HUDEP-2 (cell line): ENCODE data around the gene EMID1.
"Not testable (repeated sequence)": the region's sequence is repeated elsewhere in the genome, so short reads cannot be mapped to it uniquely, and the experiment has no call there.

ENCODE experiments used
- DNase-seq, 76 experiments: peaks; one replicate each; lab custom pipeline; 2025; ENCODE audit not compliant: unreplicated experiment in 76 of 76; lab: John Stamatoyannopoulos, UW

Gene EMID1

DNA sequence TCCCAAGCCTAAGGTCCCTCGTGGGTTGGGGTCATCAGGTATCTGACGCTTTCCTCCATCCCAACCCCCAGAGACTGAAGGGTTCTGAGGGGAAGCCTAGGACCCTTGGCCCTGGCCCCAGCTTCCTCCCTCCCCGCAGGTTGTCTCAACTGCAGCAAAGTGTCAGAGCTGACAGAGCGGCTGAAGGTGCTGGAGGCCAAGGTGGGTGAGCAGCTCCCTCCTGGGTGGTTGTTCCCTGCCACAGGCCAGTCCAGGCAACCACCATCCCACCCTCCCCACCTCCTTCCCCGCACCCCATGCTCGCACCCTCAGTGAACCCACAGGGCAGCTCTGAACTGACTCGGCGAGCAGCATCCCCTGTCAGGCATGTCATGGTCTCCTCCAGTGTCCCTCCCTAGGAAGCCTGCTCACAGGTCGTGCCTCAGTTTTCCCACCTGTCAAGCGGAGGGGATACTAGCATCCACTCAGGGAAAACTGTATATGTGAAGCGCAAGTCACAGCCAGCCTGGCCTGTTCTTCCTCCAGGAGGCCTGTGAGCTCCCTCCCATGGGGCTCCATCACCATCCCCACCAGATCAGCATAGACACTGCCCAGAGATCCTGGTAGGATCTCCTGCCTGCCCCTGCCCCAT, 20.8 kb downstream of the EMID1 start:
- no peak for DNase-seq

DNA sequence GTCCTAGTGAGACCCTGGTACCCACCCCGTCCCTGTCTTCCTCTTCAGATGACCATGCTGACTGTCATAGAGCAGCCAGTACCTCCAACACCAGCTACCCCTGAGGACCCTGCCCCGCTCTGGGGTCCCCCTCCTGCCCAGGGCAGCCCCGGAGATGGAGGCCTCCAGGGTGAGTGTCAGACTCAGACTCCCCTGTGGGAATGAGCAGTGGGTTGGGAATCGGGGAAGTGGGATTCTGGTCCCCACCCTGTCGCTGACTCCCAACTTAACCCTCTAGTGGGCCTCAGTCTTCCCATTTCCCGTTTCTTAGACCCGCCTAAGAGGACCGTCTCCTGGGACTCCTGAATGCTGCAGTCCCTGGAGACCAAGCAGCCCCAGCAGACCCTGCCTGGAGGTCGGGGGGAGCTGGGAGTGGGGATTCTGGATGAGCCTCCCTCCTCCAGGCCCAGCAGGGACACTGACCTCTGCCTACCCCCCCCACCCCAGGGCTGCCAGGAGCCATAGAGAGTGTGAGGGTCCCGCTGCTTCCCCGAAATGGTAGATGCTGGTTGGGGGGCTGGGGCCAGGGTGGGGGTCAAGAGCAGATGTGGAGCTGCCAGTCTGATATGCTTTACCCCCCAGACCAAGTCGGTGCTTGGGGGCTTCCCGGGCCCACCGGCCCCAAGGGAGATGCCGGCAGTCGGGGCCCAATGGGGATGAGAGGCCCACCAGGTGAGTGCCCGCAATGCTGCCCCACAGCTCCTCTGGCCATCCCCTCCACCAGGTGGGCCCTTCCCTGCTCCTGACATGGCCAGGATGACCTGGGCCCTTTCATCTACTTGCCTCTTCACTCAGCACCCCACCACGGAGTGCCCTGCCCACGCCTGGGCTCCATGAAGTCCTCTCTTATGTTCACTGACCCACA, 25.5 kb downstream of the EMID1 start:
- DNase-seq: no peak

DNA sequence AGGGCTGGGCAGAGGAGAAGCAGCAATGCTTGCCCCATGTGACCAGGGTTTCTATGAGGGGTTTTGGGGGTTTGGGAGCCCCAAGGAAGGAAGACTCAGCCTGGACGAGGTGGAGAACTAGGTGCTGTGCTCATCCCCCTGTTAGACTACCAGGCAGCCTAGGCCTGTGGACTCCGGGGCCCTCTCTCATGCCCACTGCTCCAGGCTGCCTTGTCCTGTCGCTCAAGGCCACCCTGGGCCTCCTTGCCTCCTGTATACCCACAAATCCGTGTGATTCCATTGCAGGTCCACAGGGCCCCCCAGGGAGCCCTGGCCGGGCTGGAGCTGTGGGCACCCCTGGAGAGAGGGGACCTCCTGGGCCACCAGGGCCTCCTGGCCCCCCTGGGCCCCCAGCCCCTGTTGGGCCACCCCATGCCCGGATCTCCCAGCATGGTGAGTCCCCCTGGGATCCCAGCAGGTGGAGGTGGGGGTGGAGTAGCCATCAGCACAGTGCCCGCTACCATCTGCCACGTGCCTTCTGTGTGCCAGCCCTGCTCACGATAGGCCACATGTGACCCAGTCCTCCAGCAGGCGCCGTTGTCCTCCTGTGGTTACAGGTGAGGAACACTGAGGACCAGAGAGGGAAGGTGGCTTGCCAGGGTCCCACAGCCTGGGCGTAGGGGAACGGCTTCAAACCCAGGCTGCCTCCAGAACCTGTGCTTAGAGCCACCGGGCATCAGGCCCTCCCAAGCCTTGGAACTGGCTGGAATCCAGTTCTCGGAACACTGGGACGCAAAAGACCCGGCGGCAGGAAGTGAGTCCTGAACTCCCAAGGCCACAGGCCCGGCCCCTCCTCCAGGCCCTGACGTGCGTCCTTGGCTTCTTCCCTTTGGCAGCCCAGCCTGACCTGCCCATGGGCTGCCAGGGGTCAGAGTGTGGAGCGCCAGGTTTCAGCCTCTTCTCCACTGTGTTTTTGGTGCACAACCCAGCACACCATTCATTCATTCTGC, 26.6 kb downstream of the EMID1 start:
- DNase-seq: no peak

DNA sequence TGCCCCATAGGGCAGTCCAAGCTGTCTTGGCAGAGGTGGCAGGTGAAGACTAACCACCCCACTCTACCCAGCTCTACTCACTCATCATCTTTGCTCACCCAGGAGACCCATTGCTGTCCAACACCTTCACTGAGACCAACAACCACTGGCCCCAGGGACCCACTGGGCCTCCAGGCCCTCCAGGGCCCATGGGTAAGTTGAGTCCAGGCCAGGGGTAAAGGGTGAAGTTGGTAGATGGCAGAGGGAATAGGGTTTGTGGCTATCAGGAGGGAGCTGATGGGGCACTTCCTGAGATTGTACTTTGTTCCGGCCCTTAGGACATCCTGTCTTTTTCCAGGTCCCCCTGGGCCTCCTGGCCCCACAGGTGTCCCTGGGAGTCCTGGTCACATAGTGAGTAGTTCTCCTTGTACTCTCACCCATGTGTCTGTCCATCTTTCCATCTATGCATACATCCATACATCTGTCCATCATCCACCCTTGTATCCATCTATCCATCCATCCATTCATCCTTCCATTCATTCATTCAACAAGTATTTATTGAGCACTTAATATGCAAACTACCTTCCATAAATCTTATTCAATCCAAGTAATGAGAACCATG, 27.7 kb downstream of the EMID1 start:
- no peak for DNase-seq

DNA sequence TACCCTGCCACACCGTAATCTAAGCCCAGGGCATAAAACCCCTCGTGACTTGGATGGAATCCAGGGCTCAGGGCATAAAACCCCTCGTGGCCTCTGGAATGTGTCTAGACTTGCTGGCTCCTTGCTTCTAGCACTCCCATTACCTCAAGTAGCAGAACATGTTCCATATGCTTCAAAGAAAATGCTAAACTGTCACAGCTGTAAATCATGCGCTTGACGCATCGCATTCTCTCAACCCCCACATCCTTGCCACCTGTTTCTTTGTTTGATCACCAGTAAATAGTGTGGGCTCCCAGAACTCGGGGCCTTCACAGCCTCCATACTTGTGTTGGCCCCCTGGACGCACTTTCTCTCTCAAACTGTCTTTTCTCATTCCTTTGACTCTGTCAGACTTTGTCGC, 34.8 kb downstream of the EMID1 start:
- not testable (repeated sequence) for DNase-seq

DNA sequence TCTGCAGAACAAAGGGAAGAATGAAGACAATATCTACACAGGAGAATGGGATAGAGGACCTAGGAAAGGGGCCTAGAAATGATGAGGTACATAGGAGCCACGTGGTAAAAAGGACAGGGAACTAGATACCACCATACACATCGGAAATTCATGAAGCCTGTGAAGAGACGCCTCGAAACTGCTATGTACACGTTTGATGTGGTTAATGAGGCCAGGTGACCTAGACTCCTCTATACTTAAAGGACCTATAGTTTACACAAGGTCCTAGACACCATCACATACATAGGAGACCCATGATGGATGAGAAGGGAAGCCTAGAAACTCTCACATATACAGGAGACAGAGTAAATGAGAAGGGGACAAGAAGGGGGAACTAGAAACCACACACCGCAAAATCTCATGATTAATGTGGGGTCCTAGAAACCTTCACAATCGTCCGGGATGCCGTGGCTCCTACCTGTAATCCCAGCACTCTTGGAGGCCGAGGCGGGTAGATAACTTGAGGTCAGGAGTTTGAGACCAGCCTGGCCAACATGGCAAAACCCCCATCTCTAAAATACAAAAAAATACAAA, 38.3 kb downstream of the EMID1 start:
- DNase-seq: no peak

DNA sequence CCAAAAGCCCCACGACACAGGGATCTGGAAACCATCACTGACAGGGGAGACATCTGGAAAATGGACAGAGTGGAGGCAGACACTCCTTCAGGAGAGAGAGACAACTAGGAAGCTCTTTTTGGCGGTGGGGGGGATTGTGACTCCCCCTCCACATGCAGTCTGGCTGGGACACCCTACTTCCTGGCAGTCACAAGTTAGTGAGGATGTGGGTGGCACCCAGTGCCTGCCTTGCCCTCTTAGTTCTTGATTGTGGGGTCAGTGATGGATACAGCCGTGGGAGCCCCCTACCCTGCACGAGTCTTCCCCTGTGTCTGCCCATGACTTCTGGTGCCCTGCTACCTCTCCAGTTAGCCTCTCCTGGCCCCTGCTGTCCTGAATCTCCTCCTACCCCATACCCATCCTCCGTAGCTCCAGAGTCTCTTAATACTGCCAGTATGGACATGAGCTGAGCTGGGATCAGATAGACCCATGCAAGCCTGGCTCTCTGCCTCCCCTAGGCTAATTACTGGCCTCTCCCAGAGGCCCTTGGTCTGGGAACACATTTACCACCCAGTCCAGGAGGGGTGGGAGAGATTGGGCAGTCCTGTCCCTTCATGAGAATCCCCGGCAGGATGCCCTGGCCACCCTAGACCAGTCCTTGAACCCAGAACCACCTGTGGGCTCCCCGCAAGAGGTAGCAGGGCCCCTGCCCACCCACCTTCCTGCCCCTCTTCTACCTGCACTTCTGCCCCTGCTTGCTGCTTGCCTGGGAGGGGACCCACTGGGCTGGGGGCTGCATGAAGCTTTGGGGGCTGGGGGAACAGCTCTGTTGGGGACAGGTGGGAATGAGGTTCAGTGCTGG, 39.3 kb downstream of the EMID1 start:
- DNase-seq: no peak

DNA sequence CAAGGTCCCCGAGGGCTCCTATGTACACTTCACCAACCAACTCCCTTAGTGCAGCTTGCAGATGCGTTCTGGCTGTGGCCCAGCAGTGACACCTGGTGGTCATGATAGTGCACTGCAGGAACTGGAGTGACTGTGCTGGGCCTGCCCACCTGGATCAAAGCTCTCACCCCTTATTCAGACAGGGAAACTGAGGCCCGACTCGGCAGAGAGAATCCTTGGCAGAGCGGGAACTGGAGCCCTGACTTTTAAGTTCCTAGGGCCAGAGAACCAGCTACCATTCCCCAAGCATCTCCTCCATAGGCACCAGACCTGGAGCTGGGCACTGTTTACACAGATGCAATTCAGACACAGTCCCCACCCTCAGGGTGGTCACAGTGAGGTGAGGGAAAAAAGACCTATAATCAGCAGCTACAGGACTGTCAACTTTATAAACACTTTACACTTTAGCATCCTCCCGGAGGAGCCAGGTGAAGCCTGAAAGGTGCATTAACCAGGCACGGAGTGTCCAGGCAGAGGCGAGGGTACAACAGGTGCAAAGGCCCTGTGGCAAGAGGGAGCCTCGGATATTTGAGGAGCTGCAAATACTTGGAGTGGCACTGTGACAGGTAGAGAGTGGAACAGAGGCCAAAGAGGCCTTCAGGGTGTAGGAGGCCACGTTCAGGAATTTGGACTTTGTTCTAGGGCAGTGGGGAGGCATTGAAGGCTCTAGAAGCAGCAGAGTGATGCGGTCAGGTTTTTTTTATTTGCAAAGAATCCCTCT, 40.1 kb downstream of the EMID1 start:
- DNase-seq: peak in 62 of 76 experiments; percentile 5 to 74 (median 53)

DNA sequence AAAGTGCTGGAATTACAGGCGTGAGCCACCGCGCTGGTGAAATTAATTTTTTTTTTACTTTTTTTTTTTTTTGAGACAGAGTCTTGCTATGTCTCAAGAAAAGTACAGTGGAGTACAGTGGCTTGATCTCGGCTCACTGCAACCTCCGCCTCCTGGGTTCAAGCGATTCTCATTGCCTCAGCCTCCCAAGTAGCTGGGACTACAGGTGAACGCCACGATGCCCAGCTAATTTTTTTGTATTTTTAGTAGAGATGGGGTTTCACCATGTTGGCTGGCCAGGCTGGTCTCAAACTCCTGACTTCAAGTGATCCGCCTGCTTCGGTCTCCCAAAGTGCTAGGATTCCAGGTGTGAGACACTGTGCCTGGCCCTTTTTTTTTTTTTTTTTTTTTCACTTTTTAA, 42.2 kb downstream of the EMID1 start:
- not testable (repeated sequence) for DNase-seq

DNA sequence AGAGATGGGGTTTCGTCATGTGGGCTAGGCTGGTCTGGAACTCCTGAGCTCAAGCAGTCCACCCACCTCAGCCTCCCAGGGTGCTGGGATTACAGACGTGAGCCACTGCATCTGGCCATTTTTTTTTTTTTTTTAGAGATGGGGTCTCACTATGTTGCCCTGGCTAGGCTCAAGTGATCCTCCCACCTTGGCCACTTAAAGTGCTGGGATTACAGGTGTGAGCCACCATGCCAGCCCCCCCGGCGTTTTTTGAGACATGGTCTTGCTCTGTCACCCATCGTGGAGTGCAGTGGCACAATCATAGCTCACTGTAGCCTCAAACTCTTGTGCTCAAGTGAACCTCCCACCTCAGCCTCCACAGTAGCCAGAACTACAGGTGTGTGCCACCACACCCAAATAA, 45.6 kb downstream of the EMID1 start:
- no peak for DNase-seq

DNA sequence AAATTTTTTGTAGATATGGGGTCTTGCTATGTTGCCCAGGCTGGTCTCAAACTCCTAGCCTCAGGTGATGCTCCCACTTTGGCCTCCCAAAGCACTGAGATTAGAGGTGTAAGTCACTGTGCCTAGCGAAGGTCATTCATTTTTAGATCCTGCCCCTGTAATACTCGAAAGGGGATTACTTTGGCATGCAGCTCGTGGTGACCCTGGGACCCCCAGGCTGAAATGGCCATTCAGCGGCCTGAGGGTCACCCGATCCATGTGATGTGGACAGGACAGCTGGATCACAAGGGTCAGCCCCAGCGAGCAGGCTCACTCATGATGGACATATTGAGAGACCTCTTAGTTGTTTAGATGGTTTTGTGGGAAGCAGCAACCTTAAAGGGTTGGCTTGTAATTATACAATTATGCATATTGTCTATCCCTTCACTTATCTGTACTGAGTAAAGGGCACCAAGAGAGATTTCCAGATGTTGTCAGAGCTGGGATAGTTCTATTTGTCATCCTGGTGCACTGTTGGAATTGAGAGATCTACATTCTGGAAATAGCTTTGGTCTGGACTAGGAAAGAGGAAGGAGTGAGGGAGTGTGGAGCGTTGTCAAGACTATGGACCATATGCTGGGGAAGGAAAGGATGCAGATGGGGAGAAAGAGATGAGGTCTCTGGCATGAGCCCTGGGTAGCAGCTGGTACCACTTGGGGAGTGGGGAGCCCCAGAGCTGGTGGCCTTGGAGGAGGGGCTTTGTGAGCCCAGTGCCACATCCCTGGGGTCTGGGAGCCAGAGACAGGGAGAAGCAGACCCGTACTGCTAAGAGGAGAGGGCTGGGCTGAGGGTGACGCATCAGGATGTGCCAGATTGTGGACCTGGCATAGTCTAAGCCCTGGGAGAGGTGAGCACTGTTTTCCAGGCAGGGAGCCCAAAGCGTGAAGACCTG, 46.5 kb downstream of the EMID1 start:
- DNase-seq: no peak

DNA sequence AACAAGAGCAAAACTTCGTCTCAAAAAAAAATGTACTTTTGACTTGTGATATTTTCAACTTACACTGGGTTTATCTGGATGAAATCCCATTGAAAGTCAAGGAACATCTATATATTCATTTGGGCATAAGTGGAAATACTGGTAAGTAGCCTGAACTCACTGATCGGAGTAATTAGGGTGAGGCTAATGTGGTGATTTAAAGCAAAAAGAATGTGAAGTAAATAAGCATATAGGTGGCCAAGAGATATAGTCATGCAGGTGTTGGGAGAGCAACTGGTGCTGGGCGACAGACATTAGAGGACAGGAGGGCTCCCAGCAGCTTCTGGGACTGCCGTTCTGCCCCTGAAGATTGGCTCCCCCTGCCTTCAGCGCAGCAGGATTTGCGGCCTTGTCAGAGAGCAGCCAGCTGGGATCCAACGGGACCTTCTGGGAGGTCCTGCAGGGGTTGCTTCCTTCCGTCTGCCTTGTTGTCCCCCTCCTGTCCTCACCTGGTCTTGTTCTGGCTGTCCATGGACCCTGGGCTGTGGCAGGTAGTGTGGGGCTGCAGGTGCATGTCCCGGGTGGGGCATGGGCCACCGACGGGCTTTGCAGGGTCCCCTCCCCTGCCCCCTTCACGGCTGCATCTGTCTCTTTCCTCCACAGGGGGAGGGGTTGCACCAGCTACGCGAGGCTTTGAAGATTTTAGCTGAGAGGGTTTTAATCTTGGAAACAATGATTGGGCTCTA, 48.0 kb downstream of the EMID1 start:
- no peak for DNase-seq

DNA sequence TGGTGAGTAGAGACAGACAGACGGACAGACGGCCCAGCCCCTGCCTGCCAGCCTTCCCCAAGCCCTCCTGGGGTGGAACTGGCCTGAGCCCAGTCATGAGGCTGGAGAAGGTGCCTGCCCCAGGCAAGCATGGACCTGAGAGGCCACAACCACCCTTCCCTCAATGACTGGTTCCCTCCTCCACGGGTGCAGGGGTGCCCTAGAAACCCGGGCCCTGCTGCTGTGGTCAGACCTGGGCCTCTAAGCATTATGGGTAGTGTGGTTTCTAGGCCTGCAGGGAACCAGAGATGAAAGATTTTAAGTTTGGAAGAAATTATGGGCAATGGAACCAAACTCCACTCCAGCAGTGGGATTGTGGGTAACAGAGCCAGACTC, 48.6 kb downstream of the EMID1 start:
- no peak for DNase-seq

DNA sequence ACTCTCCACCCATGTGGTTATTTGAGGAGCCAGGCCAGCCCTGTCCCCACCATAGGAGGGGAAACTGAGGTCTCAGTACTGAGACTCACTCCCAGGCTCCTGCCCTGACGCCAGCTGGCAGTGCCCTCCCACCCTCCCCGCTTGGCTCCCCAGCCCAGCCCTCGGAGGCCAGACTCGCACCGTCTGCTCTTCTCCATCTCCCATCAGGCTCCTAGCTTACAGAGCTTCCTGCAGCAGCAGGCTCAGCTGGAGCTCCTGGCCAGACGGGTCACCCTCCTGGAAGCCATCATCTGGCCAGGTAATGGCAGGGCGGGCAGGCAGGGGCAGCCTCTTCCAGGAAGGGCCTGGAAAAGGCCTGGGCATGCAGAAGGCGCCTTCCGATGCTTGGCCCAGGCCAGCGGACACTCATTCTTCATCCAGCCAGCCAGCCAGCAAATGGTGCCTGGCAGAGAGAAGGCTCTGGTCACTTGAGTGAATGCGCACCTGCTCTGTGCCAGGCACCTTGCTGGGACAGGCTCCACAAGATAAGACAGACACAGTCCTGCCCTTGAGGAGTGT, 49.4 kb downstream of the EMID1 start:
- DNase-seq: no peak

DNA sequence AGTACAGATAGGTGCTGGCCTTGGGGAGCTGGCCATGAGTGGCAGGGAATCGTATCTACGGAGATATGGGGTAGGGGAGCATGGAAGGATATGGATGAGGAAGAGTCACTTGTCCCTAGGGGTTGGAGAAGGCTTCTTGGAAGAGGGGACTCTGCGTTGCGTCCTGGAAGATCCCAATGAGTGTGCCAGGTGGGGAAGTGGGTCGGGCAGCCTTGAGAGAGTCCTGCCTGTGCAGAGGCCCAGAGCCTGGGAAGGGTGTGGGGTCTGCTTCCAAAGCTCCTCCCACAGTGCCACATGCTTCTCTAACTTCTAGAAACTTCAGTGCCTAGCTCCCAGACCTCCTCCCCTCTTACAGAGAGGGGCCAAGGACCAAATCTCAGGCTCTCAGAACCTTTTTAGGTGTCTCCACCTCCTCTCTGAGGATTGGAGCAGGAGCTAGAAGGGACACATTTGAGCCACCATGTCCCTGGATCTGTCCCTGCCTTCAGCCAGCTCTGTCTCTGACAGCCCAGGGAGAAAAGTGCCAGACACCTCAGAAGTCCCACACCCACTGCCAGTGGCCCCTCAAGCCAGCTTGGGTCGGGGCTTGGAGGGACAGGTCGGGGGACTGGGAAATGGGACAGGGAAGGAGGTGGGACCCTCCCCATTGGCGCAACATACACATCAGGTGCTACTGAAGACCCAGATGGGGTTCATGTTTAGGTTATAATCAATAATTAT, 51.1 kb downstream of the EMID1 start:
- no peak for DNase-seq

DNA sequence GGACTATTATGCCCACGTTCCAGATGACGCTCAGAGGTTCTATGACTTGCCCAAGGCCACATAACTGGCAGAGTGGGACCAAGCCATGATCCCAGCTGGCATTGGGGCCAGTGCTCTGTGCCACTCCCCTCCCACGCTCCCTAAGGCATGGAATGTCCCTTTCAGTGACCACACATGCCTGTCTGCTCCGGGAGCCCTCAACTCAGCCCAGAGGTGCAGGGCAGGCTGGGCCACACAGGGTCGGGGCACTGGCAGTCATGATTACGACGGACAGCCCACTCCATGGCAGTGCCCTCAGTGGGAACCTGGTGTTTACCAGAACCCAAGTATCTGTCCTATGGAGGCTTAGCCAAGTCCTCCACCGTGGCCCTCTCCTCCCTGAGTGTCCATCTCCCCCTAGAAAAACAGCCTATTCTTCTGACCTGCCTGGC, 52.1 kb downstream of the EMID1 start:
- no peak for DNase-seq
